Stimulated activated CD8-positive, alpha-beta memory T cell treated with anti-CD3 and anti-CD28 coated beads, Interleukin-7, amount 100 ng/mL, for 48 hours (primary cell): ENCODE measurements around the gene SIM2.

ENCODE experiments used
- DNase-seq, 2 donors: peaks; one replicate each; pipeline ENCODE4 v3.0.0-alpha.2; 2020; ENCODE audit warnings: low read depth in 1 of 2; ENCODE audit errors: extremely low read depth in 1 of 2

SIM2 gene

DNA sequence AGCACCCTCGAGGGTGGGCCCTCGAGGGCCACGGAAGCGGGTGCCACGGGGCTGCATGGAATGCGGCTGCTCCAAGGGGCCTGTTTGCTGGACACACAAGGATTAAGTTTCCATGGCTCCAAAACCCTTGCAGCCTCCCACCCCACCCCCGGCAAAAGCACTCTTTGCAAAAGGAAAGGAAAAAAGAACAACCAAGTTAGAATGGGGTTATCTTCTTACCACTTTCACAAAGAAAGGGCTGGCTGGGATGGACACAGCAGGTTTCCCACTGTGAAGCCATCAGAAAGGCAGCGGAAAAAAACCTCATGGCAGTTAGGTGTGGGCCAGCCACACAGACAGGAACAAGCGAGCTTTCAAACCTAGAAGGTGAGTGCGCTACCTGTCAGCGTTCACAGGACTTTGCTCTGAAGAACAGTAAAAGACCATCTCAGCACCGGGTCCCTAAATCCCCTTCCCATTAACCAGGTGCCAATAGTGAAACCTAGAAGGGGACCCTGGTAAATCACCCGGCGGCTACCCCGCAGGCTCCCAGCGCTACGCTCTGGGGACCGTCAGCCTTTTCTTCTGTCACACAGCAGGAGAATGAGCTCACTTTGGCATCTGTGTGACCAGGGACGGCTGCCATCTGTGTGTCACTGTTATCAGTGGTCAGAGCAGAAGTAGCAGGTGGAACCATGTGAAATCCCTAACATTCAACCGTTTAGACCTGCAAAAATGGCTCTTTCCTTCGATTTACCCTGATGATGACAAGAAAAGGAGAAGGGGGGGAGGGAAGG is 93.0 kb downstream of the SIM2 start:
- no peak for DNase-seq

DNA sequence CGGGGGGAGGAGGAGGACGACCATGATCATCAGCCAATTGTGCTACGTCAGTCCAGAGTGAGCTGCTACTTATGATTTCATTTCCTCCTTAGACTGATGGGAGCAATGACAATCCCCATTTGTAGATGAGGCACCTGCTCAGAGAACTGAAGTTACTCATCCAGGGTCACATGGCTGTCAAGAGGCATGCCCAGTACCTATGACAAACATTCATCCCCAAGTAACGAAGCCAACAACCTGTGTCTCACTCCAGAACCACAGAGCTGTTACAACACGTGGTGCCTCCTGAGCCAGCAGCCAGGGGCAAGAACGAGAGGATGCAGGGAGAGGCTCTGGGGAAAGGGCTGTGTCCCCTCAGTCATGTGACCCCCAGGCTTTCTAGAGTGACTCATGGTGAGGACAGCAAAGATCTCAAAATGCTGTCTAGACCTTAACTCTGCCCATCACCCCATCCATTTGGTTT is 93.6 kb downstream of the SIM2 start:
- no peak for DNase-seq

DNA sequence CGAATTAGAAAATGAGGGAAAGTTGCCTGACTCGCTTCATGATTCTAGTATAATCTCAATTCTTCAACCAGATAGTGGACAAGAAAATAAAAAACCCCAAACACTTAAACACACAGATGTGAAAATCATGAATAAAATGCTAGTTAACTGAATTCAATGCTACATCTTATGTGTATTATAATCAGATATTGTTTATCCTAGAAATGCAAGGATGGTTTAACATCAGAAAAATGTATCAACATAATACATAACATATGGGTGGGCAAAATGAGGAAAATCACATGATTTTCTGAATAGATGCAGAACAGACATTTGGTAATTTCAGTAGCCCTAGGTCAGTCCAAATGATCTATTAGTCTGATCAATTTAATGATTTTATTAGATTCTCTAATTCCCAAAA is 97.2 kb downstream of the SIM2 start:
- no peak for DNase-seq

DNA sequence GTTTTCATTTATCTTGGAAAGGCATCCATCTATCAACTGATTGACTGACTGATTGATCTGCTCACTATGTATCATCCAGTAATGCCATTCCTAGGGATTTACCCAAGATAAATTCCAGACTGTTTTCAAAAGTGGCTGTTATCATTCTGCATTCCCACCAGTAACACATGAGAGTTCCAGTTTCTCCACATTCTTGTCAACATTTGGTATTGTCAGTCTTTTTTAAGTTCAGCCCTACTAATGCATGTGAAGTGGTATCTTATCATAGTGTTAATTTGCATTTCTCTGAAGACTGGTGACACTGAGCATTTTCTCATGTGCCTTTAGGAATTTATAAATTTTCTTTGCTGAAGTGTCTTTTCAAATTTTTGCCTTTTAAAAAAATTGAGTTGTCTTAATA is 99.6 kb downstream of the SIM2 start:
- no peak for DNase-seq
